H9 (cell line): ENCODE measurements around the gene RSPH9. TPM values are rescaled to one million over a fixed set of nuclear protein-coding genes. Genes with fewer than 3 reads are reported as not detected.

Experiments
- DNase-seq: peaks from one replicate; pipeline ENCODE4 v3.0.0-alpha.2; 2017
- H2AFZ ChIP-seq: one replicate; pipeline ENCODE4 v1.6.1; 2013; ENCODE audit warnings: mild to moderate bottlenecking, low read length, control low read depth, moderate library complexity
- H2AK5ac ChIP-seq: 2 replicates; pipeline ENCODE4 v1.6.1; 2013; ENCODE audit warnings: low read length, control low read depth, mixed read lengths; ENCODE audit not compliant: insufficient read length
- H2BK120ac ChIP-seq: one replicate; pipeline ENCODE4 v1.6.1; 2013; ENCODE audit warnings: low read depth, mild to moderate bottlenecking, low read length, control low read depth, inconsistent platforms; ENCODE audit not compliant: poor library complexity, severe bottlenecking
- H2BK12ac ChIP-seq: 2 replicates; pipeline ENCODE4 v1.6.1; 2013; ENCODE audit warnings: low read length, control low read depth, mixed read lengths, low read depth; ENCODE audit not compliant: insufficient read length
- H2BK15ac ChIP-seq: 2 replicates; pipeline ENCODE4 v1.6.1; 2013; ENCODE audit warnings: low read depth, low read length, control low read depth
- H2BK20ac ChIP-seq: one replicate; pipeline ENCODE4 v1.6.1; 2013; ENCODE audit warnings: low read depth, mild to moderate bottlenecking, low read length, control low read depth, inconsistent platforms; ENCODE audit not compliant: poor library complexity, severe bottlenecking
- H2BK5ac ChIP-seq: 2 replicates; pipeline ENCODE4 v1.6.1; 2013; ENCODE audit warnings: low read length, control low read depth, mixed read lengths; ENCODE audit not compliant: insufficient read length
- H3K14ac ChIP-seq: 2 replicates; pipeline ENCODE4 v1.6.1; 2013; ENCODE audit warnings: low read length, control low read depth; ENCODE audit not compliant: insufficient read depth
- H3K18ac ChIP-seq: 2 replicates; pipeline ENCODE4 v1.6.1; 2013; ENCODE audit warnings: low read depth, mild to moderate bottlenecking, mixed read lengths, low read length, control low read depth; ENCODE audit not compliant: insufficient read length
- H3K23ac ChIP-seq: 2 replicates; pipeline ENCODE4 v1.6.1; 2013; ENCODE audit warnings: low read length, control low read depth, mixed read lengths, low read depth; ENCODE audit not compliant: insufficient read length
- H3K23me2 ChIP-seq: 2 replicates; pipeline ENCODE4 v1.6.1; 2013; ENCODE audit warnings: low read depth, mild to moderate bottlenecking, mixed read lengths, low read length, control low read depth; ENCODE audit not compliant: insufficient read length, poor library complexity, severe bottlenecking
- H3K27ac ChIP-seq: 2 replicates; pipeline ENCODE4 v1.5.1; 2013; ENCODE audit warnings: low read length, control low read depth, mixed read lengths, low read depth; ENCODE audit not compliant: insufficient read length
- H3K27me3 ChIP-seq: 2 replicates; pipeline ENCODE4 v1.6.1; 2013; ENCODE audit warnings: low read length, control low read depth, inconsistent platforms; ENCODE audit not compliant: insufficient read depth
- H3K4ac ChIP-seq: 2 replicates; pipeline ENCODE4 v1.6.1; 2013; ENCODE audit warnings: low read depth, mild to moderate bottlenecking, control low read depth, inconsistent platforms, low read length, moderate library complexity
- H3K4me1 ChIP-seq: 2 replicates; pipeline ENCODE4 v1.6.1; 2013; ENCODE audit warnings: low read length, control low read depth, inconsistent platforms; ENCODE audit not compliant: insufficient read depth
- H3K4me2 ChIP-seq: 2 replicates; pipeline ENCODE4 v1.6.1; 2013; ENCODE audit warnings: low read length, control low read depth, mixed read lengths; ENCODE audit not compliant: insufficient read length, insufficient read depth
- H3K56ac ChIP-seq: 2 replicates; pipeline ENCODE4 v1.6.1; 2013; ENCODE audit warnings: low read depth, mild to moderate bottlenecking, mixed read lengths, low read length, control low read depth; ENCODE audit not compliant: insufficient read length
- H3K79me1 ChIP-seq: 2 replicates; pipeline ENCODE4 v1.6.1; 2013; ENCODE audit warnings: low read depth, mild to moderate bottlenecking, moderate library complexity, low read length, control low read depth, inconsistent platforms; ENCODE audit not compliant: insufficient read depth, poor library complexity, severe bottlenecking
- H3K79me2 ChIP-seq: 2 replicates; pipeline ENCODE4 v1.6.1; 2013; ENCODE audit warnings: low read length, control low read depth, inconsistent platforms; ENCODE audit not compliant: insufficient read depth
- H3K9ac ChIP-seq: 2 replicates; pipeline ENCODE4 v1.6.1; 2013; ENCODE audit warnings: low read length, control low read depth, mixed read lengths; ENCODE audit not compliant: insufficient read length; ENCODE audit errors: extremely low read depth
- H3K9me3 ChIP-seq: one replicate; pipeline ENCODE4 v1.6.1; 2013; ENCODE audit warnings: low read depth, low read length, inconsistent platforms; ENCODE audit not compliant: control insufficient read depth
- H3T11ph ChIP-seq: one replicate; pipeline ENCODE4 v1.6.1; 2013; ENCODE audit warnings: mild to moderate bottlenecking, low read length, control low read depth, inconsistent platforms
- H4K20me1 ChIP-seq: one replicate; pipeline ENCODE4 v1.6.1; 2013; ENCODE audit not compliant: control insufficient read depth, insufficient read length, insufficient read depth
- H4K5ac ChIP-seq: 2 replicates; pipeline ENCODE4 v1.6.1; 2013; ENCODE audit warnings: low read depth, mild to moderate bottlenecking, mixed read lengths, low read length, control low read depth; ENCODE audit not compliant: insufficient read length
- H4K8ac ChIP-seq: replicated peaks from 2 replicates; pipeline ENCODE4 v1.6.1; 2013; ENCODE audit warnings: low read length, control low read depth, mixed read lengths, low read depth; ENCODE audit not compliant: insufficient read length
- H4K91ac ChIP-seq: 2 replicates; pipeline ENCODE4 v1.6.1; 2013; ENCODE audit warnings: low read depth, mild to moderate bottlenecking, moderate library complexity, mixed read lengths, low read length, control low read depth; ENCODE audit not compliant: insufficient read length
- H3K27ac Mint-ChIP-seq, 3 experiments: 2 replicates in 2 of 3; 3 replicates in 1 of 3; pipeline ENCODE4 v1.8.0; 2020 to 2021; ENCODE audit warnings: mixed read lengths in 3 of 3, mild to moderate bottlenecking in 1 of 3, moderate library complexity in 1 of 3
- H3K27me3 Mint-ChIP-seq: 2 replicates; pipeline ENCODE4 v1.8.0; 2021; ENCODE audit warnings: low read depth, mild to moderate bottlenecking, moderate library complexity, mixed read lengths
- H3K36me3 Mint-ChIP-seq, 3 experiments: 2 replicates in 2 of 3; 3 replicates in 1 of 3; pipeline ENCODE4 v1.8.0; 2020 to 2021; ENCODE audit warnings: low read depth in 3 of 3, mixed read lengths in 3 of 3; ENCODE audit not compliant: insufficient read depth in 1 of 3
- H3K4me1 Mint-ChIP-seq, 2 experiments: 2 replicates each; pipeline ENCODE4 v1.8.0; 2020; ENCODE audit warnings: mixed read lengths in 2 of 2
- H3K4me3 Mint-ChIP-seq, 2 experiments: 2 replicates in 1 of 2; 3 replicates in 1 of 2; pipeline ENCODE4 v1.8.0; 2020 to 2021; ENCODE audit warnings: mild to moderate bottlenecking in 2 of 2, mixed read lengths in 2 of 2, moderate library complexity in 1 of 2
- H3K9me3 Mint-ChIP-seq, 2 experiments: 2 replicates in 1 of 2; 3 replicates in 1 of 2; pipeline ENCODE4 v1.8.0; 2020; ENCODE audit warnings: mild to moderate bottlenecking in 2 of 2, mixed read lengths in 2 of 2, moderate library complexity in 1 of 2
- WGBS: extraction: QIAGEN DNeasy Blood & Tissue Kit; methylation state at CpG from one replicate; pipeline ENCODE4 v1.1.7; 2013; ENCODE audit warnings: missing lambda C conversion rate, low lambda C conversion rate, mixed read lengths; ENCODE audit not compliant: insufficient read length; ENCODE audit errors: extremely low coverage; 5-methylcytosine and 5-hydroxymethylcytosine counted together
- total RNA-seq: library from RNA; stranded (reverse); gene quantifications from 2 replicates; pipeline ENCODE4 v1.2.1, GENCODE V29; 2021
- TF ChIP-seq, protein P1 (sequence below): fragments of 200-600 bp; sonication (generic); conservative IDR thresholded peaks from 3 replicates; pipeline ENCODE4 v1.8.0; 2021; ENCODE audit warnings: antibody characterized with exemption, mild to moderate bottlenecking

RSPH9 gene
- total RNA-seq, 1 experiment from 2014 or later, result 0.39 TPM

DNA sequence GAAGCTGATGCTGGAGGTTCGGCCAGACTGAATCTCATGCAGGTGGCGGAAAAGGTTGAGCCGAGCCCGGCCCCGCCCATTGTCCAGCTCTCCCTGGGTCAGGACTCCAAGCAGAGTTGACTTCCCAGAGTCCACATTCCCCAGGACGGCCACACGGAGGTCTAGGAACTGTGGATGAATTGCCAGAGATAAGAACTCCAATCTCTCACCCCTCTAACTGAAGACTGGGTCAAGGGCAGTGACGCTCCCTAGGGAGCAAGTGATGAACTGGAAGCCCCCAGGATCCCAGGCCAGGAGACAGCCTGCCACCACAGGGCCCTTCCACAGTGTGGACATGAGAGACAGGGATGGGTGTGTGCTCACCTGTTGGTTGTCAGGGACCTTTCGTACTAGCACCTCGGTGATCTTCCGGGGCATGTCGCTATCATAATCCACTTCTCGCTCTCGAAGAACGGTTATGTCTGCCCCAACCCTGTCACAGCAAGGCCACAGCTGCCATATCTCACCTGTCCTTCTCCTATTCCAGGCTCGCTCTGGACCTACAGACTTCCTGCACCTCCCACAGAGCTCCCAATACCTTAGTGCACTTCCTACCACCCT lies 19.3 kb upstream of the RSPH9 start:
- H4K91ac ChIP-seq, result no peak overlapping the region
- no CpG with 5 or more reads among the region's 16 CpGs for WGBS
- H3K27ac ChIP-seq, result no peak overlapping the region
- no peak overlapping the region for H2BK20ac ChIP-seq
- Mint-ChIP-seq H3K27me3 (no peaks in the 10 kb centered on the region), H3K9me3 (no peaks in the 10 kb centered on the region), H3K36me3 (peaks cover 51 to 76% (median 73%) of the 10 kb centered on the region in 3 experiments; a peak in 6 of 7 replicates), H3K27ac (no peak overlapping the region), H3K4me1 (peaks cover 16 to 17% of the 10 kb centered on the region in 2 experiments), H3K4me3 (no peak overlapping the region; a peak in 1 of 5 replicates)
- H2BK5ac ChIP-seq, result no peak overlapping the region
- DNase-seq, result no peak
- H3K4me2 ChIP-seq, result no peak overlapping the region
- H3K4me1 ChIP-seq, result no peaks in the 10 kb centered on the region
- no peak overlapping the region for H4K8ac ChIP-seq
- H2BK120ac ChIP-seq, result no peak overlapping the region
- no peak overlapping the region for H3K56ac ChIP-seq
- no peak overlapping the region for H3T11ph ChIP-seq
- TF ChIP-seq, protein P1, sequence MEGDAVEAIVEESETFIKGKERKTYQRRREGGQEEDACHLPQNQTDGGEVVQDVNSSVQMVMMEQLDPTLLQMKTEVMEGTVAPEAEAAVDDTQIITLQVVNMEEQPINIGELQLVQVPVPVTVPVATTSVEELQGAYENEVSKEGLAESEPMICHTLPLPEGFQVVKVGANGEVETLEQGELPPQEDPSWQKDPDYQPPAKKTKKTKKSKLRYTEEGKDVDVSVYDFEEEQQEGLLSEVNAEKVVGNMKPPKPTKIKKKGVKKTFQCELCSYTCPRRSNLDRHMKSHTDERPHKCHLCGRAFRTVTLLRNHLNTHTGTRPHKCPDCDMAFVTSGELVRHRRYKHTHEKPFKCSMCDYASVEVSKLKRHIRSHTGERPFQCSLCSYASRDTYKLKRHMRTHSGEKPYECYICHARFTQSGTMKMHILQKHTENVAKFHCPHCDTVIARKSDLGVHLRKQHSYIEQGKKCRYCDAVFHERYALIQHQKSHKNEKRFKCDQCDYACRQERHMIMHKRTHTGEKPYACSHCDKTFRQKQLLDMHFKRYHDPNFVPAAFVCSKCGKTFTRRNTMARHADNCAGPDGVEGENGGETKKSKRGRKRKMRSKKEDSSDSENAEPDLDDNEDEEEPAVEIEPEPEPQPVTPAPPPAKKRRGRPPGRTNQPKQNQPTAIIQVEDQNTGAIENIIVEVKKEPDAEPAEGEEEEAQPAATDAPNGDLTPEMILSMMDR, result no peak
- H2AK5ac ChIP-seq, result no peak overlapping the region
- H3K79me1 ChIP-seq, result peaks cover 6% of the 10 kb centered on the region
- no peaks in the 10 kb centered on the region for H3K27me3 ChIP-seq
- no peaks in the 10 kb centered on the region for H3K79me2 ChIP-seq
- H2AFZ ChIP-seq, result no peak overlapping the region
- no peak overlapping the region for H3K9ac ChIP-seq
- H3K4ac ChIP-seq, result no peak overlapping the region
- no peak overlapping the region for H2BK15ac ChIP-seq
- H3K9me3 ChIP-seq, result no peaks in the 10 kb centered on the region
- no peak overlapping the region for H3K18ac ChIP-seq
- H3K23me2 ChIP-seq, result peaks cover 8% of the 10 kb centered on the region
- no peak overlapping the region for H3K23ac ChIP-seq
- H4K5ac ChIP-seq, result no peak overlapping the region
- H2BK12ac ChIP-seq, result no peak overlapping the region
- no peaks in the 10 kb centered on the region for H4K20me1 ChIP-seq
- H3K14ac ChIP-seq, result no peak overlapping the region
